Uterus (tissue), 4 donors: ENCODE measurements around the gene HNRNPUL1. TPM values are rescaled to one million over a fixed set of nuclear protein-coding genes. Genes with fewer than 3 reads are reported as not detected.
"Not testable (repeated sequence)": the region's sequence is repeated elsewhere in the genome, so short reads cannot be mapped to it uniquely, and the experiment has no call there.

Experiments used
- DNase-seq, 2 donors: peaks; one replicate each; pipeline ENCODE4 v3.0.0-alpha.2; 2019 to 2020
- H3K27ac ChIP-seq, 2 donors: fragments of 200-600 bp; sonication (generic); 1 replicate in 1 of 2; 2 replicates in 1 of 2; pipeline ENCODE4 v1.5.1; 2016 to 2018
- H3K27me3 ChIP-seq, 2 donors: fragments of 200-600 bp; sonication (generic); one replicate each; pipeline ENCODE4 v1.5.1; 2018 to 2019; ENCODE audit warnings: control low read depth in 1 of 2
- H3K36me3 ChIP-seq, 2 donors: fragments of 200-600 bp; sonication (generic); one replicate each; pipeline ENCODE4 v1.5.1; 2019; ENCODE audit warnings: control low read depth in 1 of 2
- H3K4me1 ChIP-seq, 2 donors: fragments of 200-600 bp; sonication (generic); one replicate each; pipeline ENCODE4 v1.5.1; 2018 to 2019; ENCODE audit warnings: control low read depth in 1 of 2
- H3K4me3 ChIP-seq, 2 donors: fragments of 200-600 bp; sonication (generic); 1 replicate in 1 of 2; 2 replicates in 1 of 2; pipeline ENCODE4 v1.5.1; 2018 to 2019; ENCODE audit warnings: mild to moderate bottlenecking in 1 of 2
- H3K9me3 ChIP-seq, 2 donors: fragments of 200-600 bp; sonication (generic); one replicate each; pipeline ENCODE4 v1.5.1; 2019; ENCODE audit warnings: control low read depth in 1 of 2
- POLR2A ChIP-seq, 2 donors: fragments of 450-650 bp; IDR thresholded peaks; one replicate each; pipeline ENCODE4 v1.6.1; 2016; ENCODE audit warnings: antibody characterized with exemption in 2 of 2, mild to moderate bottlenecking in 1 of 2, moderate library complexity in 1 of 2
- intact Hi-C: fragments of 100-400 bp; cut with DNase I; formaldehyde crosslinking; loops from one replicate; pipeline ENCODE4 v1.15.1; 2023; ENCODE audit warnings: low total_unique reads
- total RNA-seq, 4 donors: library from RNA; depleted of rRNA in 3 of 4; stranded (reverse); fragments of >200 nt in 3 of 4; gene quantifications; one replicate each; pipeline versions ENCODE4 v1.1.0 to v1.2.4, GENCODE V29; 2014 to 2023
- TF ChIP-seq, protein P1 (sequence below), 4 experiments: fragments of 200-600 bp in 2 of 4; fragments of 450-650 bp in 2 of 4; sonication (generic) in 2 of 4; IDR thresholded peaks; one replicate each; pipeline ENCODE4 v1.5.1; 2016 to 2019; ENCODE audit warnings: antibody characterized with exemption in 4 of 4, mild to moderate bottlenecking in 2 of 4, moderate library complexity in 1 of 4
- donor health status: DM: yes; HTN: yes; CAD: no.

HNRNPUL1 gene
- total RNA-seq, 4 donors from 2014 or later: 49.7 to 219 (median 87.4) TPM

DNA sequence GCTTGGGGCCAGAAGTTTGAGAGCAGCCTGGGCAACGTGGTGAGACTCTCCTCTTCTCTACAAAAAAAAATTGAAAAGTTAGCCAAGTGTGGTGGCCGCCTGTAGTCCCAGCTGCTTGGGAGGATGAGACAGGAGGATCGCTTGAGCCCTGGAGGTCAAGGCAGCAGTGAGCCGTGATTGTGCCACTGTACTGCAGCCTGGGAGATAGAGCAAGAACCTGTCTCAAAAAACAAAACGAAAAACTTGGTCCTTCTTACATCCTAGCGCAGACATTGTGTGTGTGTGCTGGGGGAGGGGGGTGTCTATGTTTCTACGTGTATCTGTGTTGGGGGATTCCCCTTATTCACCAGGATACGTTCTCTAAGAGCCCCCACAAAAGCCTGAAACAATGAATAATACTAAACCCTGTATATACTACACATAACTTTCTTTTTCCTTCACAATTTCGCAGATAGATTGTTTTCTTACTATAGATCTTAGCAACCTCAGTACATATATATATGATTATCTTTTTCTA, 37.2 kb upstream of the HNRNPUL1 start:
- no peak for DNase-seq
- TF ChIP-seq POLR2A (IDR thresholded peaks at IDR 0.05): no peak
- TF ChIP-seq, protein P1, sequence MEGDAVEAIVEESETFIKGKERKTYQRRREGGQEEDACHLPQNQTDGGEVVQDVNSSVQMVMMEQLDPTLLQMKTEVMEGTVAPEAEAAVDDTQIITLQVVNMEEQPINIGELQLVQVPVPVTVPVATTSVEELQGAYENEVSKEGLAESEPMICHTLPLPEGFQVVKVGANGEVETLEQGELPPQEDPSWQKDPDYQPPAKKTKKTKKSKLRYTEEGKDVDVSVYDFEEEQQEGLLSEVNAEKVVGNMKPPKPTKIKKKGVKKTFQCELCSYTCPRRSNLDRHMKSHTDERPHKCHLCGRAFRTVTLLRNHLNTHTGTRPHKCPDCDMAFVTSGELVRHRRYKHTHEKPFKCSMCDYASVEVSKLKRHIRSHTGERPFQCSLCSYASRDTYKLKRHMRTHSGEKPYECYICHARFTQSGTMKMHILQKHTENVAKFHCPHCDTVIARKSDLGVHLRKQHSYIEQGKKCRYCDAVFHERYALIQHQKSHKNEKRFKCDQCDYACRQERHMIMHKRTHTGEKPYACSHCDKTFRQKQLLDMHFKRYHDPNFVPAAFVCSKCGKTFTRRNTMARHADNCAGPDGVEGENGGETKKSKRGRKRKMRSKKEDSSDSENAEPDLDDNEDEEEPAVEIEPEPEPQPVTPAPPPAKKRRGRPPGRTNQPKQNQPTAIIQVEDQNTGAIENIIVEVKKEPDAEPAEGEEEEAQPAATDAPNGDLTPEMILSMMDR (IDR thresholded peaks at IDR 0.05): no peak
- Histone ChIP-seq H3K27ac (peak overlapping the region; percentile 91 to 93), H3K27me3 (no peaks in the 10 kb centered on the region), H3K9me3 (no peaks in the 10 kb centered on the region), H3K4me1 (peaks cover 0 to 5% of the 10 kb centered on the region in 2 donors), H3K4me3 (peak overlapping the region; percentile 21 to 43), H3K36me3 (no peaks in the 10 kb centered on the region)
- intact Hi-C loops: no loop called here

DNA sequence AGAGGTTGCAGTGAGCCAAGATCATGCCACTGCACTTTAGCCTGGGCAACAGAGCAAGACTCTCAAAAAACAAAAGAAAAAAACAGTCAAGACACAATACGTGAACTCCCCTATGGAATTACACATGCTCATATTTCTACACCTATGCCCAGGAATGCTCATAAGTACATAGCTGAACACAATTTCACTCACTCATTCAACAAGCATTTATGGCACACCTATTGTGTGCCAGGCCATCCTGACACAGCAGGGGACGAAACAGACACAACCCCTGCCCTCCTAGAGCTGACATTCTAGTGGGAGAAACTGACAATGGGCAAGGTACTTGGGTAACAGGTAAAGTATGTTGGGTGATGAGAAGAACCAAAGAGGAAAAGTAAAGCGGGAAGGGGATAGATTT, 35.7 kb upstream of the HNRNPUL1 start:
- no peaks in the 10 kb centered on the region for H3K36me3 ChIP-seq
- no peaks in the 10 kb centered on the region for H3K27me3 ChIP-seq
- H3K9me3 ChIP-seq: no peaks in the 10 kb centered on the region
- intact Hi-C loops: no loop called here
- H3K4me3 ChIP-seq: no peak overlapping the region
- peaks cover 0 to 5% of the 10 kb centered on the region in 2 donors for H3K4me1 ChIP-seq
- TF ChIP-seq, protein P1 (IDR thresholded peaks at IDR 0.05): no peak
- no peak for TF ChIP-seq POLR2A (IDR thresholded peaks at IDR 0.05)
- no peak overlapping the region for H3K27ac ChIP-seq
- no peak for DNase-seq

DNA sequence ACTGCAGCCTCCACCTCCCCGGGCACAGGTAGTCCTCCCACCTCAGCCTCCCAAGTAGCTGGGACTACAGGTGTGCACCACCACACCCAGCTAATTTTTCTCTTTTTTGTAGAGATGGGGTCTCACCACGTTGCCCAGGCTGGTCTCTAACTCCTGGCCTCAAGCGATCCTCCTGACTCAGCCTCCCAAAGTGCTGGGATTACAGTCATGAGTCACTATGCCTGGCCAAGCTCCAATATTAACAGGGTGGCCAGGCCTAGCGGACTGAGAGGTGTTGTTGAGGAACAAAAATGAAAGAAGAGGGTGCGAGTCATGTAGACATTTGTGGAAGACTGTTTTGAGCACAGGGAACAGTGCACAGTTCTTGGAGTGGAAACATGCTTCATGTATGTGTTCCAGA, 34.8 kb upstream of the HNRNPUL1 start:
- H3K9me3 ChIP-seq, intact Hi-C loops, DNase-seq, H3K36me3 ChIP-seq, H3K27me3 ChIP-seq, H3K4me1 ChIP-seq, H3K4me3 ChIP-seq: not testable (repeated sequence)
- H3K27ac ChIP-seq: peak overlapping the region in 1 of 2 donors; percentile 34

DNA sequence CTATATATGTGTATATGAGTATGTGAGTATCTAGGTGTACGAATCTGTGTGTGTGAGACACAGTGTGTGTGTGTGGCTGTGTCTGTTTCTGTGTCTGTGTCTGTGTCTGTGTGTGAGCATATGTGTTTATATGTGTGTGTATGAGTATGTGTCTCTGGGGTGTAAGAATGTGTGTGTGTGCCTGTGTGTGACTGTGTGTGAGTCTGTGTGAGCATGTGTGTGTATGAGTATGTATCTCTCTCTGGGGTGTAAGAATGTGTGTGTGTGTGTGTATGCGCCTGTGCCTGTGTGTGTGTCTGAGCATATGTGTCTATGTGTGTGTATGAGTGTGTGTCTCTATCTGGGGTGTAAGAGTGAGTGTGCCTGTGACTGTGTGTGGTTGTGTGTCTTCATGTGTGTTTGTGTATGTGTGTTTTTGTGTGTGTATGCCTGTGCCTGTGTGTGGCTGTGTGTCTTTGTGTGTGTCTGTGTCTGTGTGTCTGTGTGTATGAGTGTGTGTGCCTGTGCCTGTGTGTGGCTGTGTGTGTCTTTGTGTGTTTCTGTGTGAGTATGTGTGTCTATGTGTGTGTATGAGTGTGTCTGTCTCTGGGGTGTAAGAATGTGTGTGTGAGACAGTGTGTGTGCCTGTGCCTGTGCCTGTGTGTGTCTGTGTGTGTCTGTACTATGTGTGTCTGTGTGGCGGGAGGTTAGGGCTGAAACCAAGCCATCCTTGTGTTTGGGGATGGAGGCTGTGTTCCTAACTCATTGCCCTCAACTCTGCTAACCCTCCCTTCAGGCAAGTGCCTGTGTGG, 33.9 kb upstream of the HNRNPUL1 start:
- TF ChIP-seq, protein P1 (IDR thresholded peaks at IDR 0.05): no peak
- TF ChIP-seq POLR2A (IDR thresholded peaks at IDR 0.05): no peak
- H3K27me3 ChIP-seq: no peaks in the 10 kb centered on the region
- H3K4me3 ChIP-seq: no peak overlapping the region
- H3K9me3 ChIP-seq: no peaks in the 10 kb centered on the region
- no peak overlapping the region for H3K27ac ChIP-seq
- intact Hi-C loops: no loop called here
- H3K4me1 ChIP-seq: peaks cover 0 to 2% of the 10 kb centered on the region in 2 donors
- H3K36me3 ChIP-seq: no peaks in the 10 kb centered on the region
- no peak for DNase-seq

DNA sequence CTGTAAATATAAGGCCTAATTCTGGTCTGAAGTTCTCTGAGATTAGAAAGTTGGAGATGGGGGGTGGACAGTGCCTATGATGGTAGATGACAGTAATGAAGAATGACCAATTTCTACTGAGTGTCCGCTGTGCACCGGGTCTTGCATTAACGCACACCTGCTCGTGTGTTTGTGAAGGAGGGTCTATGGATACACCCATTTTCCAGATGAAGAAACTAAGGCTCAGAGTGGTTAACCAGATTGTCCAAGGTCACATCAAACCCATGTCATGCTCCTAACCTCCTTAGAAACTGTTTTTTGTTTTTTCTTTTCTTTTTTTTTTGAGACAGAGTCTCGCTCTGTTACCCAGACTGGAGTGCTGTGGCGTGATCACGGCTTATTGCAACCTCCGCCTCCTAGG, 31.5 kb upstream of the HNRNPUL1 start:
- intact Hi-C loops: no loop called here
- TF ChIP-seq POLR2A (IDR thresholded peaks at IDR 0.05): no peak
- TF ChIP-seq, protein P1 (IDR thresholded peaks at IDR 0.05): no peak
- H3K4me1 ChIP-seq: no peaks in the 10 kb centered on the region
- DNase-seq: no peak
- H3K27ac ChIP-seq: no peak overlapping the region
- no peaks in the 10 kb centered on the region for H3K27me3 ChIP-seq
- H3K9me3 ChIP-seq: no peaks in the 10 kb centered on the region
- no peaks in the 10 kb centered on the region for H3K36me3 ChIP-seq
- no peak overlapping the region for H3K4me3 ChIP-seq
